T-helper 2 cell (primary cell): ENCODE data around the gene DUSP2.

Experiments
- DNase-seq, 5 experiments: peaks; one replicate each; pipeline versions ENCODE4 v3.0.0 to v3.0.0-alpha.2; 2012 to 2022
- total RNA-seq, 2 donors: gene quantifications; one replicate each; lab custom pipeline; 2026; lab: John Stamatoyannopoulos, UW

DUSP2 gene, protein sequence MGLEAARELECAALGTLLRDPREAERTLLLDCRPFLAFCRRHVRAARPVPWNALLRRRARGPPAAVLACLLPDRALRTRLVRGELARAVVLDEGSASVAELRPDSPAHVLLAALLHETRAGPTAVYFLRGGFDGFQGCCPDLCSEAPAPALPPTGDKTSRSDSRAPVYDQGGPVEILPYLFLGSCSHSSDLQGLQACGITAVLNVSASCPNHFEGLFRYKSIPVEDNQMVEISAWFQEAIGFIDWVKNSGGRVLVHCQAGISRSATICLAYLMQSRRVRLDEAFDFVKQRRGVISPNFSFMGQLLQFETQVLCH
- 709 to 1,264 reads per million in 2 donors for total RNA-seq

DNA sequence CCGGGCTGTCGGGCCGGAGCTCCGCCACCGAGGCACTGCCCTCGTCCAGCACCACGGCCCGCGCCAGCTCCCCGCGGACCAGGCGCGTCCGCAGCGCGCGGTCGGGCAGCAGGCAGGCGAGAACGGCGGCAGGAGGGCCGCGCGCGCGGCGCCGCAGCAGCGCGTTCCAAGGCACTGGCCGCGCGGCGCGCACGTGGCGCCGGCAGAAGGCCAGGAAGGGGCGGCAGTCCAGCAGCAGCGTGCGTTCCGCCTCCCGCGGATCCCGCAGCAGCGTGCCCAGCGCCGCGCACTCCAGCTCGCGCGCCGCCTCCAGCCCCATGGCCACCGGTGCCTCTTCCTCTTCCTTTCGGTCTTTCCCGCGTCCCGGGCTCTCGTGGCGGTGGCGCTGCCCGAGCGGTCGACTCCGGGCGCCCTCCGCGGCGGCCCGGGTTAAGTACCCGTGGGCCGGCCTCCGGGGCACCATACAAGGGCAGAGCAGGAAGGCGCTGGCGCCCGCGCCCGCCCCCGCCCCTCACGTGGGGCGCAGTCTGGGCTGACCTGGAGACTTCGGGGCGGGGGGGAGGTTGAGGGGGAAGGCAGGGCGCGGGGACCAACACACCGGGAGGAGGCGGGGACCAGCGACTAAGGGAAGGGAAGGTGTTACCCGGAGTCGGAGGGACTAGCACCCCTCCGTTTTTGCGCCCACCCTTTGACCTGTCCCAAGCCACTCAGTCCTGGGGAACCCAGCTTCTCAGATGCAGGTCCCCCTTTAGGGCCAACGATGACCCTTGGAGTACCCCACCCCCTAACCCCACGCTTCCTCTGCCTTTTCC is at the start of gene DUSP2:
DUSP2 (minus strand) TSS at position 405 of the 812 bp plus-strand sequence; CDS start at position 319, 86 bp downstream.
- DNase-seq = peak; percentile 72 to 94 (median 83)

DNA sequence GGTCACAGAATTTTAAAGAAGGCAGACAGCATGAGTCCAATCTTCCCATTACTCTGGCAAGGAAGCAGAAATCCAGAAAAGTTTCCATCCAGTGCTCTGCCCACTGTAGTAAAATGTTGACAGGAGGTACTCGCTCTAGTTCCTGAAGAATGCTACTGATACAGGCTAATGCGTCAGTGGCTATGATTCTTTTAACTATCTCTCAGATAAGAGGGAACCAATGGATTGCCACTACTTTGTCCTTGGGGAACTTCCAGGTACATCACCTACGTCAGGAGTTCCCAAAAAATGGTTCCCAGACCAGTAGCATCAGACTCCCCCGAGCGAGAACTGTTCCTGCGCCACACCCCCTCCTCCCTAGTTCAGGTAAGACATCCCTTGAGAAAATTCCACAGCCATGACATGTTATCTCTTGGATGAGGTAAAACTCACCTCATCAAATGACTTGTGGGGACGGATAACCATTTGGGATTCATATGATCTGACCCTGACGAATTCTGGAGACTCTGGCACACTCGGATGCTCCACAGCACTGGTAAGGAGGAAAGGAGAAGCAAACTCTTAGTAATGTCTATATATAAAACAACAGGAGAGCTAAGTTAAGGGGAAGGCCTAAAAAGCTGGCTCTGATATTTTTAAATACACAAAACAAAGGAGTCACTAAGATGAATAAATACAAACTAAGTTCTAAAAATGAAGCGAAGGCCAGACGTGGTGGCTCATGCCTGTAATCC is 46.9 kb upstream of the DUSP2 start:
- no peak for DNase-seq

DNA sequence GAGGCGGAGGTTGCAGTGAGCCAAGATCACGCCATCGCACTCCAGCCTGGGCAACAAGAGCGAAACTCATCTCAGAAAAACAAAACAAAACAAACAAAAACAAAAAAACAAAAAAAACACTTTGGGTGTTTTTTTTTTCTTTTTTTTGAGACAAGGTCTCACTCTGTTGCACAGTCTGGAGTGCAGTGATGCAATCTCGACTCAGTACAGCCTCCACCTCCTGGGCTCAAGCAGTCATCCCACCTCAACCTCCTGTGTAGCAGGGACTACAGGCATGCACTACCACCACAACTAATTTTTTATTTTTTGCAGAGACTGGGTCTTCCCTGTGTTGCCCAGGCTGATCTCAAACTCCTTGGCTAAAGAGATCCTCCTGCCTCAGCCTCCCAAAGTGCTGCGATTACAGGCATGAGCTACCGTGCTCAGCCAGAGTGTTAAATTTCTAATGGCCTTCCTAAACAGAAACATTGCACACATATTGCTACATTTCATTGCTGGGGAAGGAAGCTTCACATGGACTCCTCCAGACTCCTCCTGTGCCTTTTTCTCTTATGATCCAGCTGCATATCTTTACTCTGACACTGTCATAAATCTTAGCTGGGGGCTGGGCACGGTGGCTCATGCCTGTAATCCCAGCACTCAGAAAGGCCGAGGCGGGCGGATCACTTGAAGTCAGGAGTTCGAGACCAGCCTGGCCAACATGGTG is 43.7 kb upstream of the DUSP2 start:
- DNase-seq = no peak

DNA sequence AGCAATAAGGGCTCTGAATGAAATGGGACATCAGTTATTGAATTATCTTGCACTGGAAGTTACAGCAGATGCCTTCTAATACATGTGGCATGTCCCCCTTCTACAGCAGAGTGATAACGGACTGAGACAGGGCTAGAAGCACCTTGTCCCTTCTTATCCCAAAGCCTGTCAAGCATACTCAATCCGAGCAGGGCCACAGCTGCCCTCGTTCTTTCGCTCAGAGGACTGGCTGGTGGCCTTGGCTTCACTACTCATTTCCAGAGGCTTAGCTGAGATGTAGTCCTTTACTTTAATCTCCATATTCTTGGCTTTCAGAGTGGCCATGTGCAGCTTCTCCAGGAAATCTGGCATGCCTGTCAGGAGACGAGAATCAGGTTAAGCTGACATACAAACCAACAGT is 41.3 kb upstream of the DUSP2 start:
- no peak for DNase-seq

DNA sequence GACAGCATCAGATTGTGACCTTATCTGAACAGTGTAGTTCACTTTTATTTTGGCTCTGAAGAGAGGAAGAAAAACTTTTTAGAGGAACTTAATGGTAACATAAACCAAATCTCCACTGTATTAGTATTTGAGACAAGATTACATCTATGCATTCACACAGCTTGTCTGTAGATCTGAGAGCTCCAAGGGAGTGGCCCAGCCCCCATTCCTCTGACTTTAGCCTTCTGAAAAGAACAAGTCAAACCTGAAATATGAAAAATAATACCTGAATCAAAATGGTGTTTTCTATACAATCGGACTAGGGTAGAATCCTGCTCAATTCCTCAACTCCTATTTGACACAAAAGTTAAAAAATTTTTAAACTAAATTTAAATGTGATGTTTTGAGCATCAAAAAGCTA is 40.3 kb upstream of the DUSP2 start:
- DNase-seq = no peak

DNA sequence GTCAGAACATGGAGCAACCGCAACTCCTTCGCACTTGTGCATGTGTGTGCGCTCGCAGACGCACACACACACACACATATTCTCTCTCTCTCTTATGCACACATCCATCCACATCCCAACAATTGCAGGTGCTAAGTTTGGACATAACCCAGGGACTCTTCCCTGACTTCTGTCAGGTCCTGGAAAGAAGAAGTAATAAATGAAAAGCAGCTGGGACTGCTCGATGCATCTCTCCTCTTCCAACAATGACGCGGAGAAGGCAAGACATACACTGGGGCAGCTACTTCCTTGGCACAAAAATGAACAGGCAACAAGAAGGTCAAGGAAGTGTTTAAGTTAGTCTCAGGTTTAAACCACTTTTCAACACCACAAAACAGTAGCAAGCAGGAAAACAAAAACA is 39.7 kb upstream of the DUSP2 start:
- DNase-seq = no peak

DNA sequence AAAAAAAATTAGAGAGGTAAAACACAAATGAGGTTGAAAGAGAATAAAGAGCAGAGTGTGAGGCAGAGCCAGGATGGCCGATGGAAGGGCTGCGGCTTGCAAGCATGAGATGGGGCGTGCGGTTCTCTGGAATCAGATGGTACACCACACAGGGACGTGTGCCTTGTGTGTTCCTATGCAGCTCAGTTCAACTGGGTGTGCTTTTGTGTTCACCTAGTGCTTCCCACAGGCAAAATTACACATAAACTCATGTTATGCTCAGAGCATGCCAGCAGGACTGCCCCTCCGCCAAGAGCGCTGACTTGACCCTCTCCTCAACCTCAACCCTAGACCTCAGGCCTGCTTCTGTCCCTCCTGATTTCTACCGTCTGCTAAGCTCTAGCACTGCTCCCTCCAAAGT is 38.9 kb upstream of the DUSP2 start:
- DNase-seq = no peak

DNA sequence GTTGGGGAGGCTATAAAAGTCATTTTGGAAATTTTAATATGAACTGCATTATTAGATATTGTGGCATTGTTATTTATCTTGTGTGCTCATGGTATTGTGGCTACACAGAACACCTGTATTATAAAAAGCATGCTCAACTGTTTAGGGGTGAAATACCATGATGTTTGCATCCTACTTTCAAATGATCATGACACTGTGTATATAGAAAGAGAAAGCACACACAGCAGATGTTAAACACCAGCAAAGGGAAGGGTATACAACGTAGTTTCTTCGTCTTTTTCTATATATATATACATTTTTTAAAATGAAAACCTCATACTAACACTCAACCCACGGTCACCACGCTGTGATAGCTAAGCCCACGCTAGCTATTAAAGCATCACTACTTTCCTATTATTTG is 36.3 kb upstream of the DUSP2 start:
- no peak for DNase-seq

DNA sequence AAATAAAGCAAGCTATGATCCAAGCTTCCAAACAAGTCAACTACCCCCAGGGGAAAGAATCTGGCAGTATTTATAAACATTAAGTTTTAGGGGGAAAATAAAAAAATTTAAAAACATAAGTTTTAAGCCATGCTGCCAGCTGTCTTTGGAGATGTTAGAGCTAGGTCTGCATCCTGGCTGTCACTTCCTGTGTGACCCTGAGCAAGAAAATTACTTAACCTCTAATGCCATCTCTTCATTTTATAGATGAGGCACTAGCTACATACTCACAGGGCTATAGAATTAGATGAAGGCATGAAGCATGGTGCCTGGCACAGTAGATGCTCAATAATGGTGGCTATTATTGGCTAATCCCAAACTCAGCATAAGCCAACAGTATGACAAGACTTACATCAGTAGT is 35.3 kb upstream of the DUSP2 start:
- no peak for DNase-seq

DNA sequence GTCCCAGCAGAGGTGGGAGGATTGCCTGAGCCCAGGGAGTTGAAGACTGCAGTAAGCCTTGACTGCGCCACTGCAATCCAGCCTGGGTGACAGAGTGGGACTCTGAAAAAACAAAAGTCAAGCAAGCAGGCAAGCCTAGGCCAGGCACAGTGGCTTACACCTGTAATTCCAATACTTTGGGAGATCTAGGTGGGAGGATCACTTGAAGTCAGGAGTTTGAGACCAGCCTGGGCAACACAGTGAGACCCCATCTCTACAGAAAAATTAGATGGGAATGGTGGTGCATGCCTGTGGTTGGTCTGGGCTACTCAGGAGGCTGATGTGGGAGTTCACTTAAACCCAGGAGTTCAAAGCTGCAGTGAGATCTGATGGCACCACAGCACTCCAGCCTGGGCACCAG is 34.8 kb upstream of the DUSP2 start:
- no peak for DNase-seq

DNA sequence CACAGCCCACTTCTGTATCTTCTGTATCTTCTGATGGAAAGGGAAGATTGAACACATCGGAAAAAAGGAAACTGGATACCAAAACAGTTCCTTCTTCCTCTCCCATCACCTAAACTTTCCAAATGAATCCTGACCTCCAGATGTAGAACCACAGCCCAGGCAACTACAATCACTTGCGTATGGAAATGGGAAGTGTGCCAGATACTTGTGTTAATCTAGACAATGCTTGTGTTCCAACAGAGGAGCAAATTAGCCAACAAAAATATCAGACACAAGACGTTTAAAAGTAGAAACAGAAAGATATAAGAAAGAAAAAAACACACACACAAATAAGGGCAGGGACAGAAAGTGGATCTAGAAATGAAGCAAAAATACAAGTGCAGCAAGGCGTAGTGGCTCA is 31.4 kb upstream of the DUSP2 start:
- DNase-seq = no peak

DNA sequence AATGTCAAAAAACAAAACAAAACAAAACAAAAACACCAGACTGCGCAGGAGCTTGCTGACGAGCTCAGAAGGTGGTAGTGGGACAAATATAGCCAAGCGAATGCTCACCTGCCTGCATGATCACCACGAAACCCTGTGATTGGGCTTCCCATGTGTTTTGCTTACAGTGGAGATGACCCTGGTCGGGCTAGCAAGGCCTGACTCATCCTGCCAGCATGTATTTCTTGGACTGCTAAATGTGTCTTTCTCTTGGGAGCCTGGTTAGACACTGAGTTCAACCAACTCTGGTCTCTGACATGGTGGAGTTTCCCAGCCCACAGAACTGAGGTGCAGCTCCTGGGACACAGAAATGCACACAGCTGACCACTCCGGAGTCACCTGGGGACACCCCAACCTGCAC is 30.7 kb upstream of the DUSP2 start:
- no peak for DNase-seq

DNA sequence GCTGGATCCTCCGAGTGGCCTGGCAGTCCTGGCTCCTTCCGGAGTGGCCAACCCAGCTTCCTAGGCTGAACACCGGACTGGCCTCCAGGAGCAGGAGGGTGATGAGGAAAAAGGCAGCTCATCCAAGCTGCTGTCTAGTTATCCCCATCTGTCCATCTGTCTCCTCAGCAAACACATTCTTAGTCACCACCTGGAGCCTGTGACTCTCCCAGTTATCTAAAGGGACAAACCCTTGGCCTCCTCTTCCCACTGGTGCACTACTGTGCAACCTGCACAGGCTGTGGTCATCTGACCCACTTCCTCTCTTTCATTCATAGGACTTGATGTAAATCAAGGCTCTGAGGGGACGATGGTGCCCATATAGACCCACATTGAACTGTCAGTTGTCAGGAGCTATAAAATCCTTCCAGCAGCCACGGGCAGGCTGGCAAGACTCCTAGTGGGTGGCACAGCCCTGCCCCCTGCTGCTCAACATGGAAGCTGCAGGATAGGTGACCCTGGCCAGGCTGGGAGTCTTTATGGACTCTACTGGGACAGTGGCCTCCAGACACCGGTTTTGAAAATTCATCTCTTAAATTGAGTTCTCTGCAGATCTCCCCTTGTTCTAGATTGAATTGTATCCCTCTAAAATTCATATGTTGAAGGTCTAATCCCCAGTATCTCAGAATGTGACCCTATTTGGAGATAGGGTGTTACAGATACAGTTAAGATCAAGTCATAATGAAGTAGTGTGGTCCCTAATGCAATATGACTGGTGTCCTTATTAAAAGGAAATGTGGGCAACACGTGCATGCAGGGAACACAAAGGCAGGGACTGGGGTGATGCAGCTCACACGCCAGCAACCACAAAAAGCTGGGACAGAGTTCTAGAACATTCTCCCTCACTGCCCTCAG is 29.3 kb upstream of the DUSP2 start:
- DNase-seq = peak; percentile 64 to 82 (median 73)

DNA sequence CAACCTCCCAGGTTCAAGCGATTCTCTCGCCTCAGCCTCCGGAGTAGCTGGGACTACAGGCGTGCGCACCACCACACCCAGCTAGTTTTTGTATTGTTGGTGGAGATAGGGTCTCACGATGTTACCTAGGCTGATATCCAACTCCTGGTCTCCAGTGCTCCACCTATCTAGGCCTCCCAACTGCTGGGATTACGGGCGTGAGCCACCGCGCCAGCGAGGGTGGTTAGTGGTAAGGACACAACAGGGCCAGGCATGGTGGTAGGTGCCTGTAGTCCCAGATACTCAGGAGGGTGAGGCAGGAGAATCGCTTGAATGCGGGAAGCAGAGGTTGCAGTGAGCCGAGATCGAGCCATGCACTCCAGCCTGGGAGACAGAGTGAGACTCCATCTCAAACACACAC is 26.6 kb upstream of the DUSP2 start:
- DNase-seq = no peak

DNA sequence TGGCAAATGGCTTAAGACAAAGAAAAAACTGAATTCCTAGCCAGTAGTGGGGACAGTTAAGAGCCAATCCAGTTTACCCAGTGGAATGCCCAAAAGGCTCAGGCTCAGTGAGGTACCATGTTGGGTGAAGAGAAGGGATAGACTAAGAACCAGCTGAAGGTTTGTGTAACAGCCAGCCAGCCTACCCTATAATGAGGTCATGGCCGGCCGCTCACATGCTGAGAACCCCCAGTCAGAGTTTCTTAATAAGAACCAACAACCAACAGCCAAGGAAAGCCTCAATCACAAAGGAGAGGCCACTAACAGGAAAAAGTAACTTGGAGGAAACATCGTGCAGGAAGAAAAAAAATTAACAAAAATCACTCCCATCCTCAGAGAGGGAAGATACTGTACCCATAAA is 25.4 kb upstream of the DUSP2 start:
- DNase-seq = no peak

DNA sequence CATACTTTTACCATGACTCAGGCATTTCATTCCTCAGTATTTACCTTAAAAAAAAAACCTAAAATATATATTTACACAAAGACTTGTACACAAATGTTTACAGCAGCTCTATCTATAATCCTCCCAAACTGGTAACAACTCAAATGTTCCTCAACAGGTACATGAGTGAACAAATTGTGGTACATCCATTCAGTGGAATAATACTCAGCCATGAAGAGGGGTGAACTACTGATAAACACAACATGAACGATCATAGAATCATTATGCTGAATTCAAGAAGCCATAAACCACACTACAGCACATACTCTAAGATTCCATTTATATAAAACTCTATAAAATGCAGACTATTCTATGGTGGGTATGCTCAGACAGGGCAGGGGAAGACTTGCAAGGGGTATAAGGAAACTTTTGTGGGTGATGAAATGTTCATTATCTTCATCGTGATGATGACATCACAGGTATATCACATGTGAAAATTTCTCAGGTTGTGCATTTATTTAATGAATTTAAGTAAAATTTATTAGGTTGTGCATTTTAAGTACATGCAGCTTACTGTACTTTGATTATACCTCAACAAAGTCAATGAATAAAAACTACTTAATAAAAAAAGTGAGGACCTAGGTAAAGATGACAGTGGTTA is 24.7 kb upstream of the DUSP2 start:
- DNase-seq = no peak

DNA sequence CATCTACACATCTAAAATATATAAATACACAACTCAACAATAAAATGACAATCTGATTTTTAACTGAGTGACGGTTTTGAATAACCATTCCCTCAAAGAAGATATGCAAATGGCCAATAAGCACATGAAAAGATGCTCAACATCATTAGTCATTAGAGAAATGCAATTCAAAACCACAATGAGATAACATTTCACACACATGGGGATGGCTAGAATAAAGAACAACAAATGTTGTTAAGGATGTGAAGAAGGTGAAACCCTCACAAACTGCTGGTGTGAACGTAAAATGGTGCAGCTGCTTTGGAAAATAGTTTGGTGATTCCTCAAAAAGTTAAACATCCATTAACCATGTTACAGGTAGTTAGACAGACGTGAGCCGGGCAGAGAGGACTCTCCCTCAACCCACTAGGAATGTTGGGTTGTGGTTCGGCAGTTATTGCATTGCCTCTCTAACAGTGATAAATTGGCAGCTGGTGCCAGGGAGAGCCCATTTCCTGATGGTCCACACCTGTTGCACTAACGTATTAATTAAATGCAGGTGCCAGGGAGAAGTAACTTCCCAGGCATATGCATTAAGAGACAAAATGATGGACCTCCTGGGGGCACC is 22.3 kb upstream of the DUSP2 start:
- DNase-seq = peak in 1 of 5 experiments; percentile 52

DNA sequence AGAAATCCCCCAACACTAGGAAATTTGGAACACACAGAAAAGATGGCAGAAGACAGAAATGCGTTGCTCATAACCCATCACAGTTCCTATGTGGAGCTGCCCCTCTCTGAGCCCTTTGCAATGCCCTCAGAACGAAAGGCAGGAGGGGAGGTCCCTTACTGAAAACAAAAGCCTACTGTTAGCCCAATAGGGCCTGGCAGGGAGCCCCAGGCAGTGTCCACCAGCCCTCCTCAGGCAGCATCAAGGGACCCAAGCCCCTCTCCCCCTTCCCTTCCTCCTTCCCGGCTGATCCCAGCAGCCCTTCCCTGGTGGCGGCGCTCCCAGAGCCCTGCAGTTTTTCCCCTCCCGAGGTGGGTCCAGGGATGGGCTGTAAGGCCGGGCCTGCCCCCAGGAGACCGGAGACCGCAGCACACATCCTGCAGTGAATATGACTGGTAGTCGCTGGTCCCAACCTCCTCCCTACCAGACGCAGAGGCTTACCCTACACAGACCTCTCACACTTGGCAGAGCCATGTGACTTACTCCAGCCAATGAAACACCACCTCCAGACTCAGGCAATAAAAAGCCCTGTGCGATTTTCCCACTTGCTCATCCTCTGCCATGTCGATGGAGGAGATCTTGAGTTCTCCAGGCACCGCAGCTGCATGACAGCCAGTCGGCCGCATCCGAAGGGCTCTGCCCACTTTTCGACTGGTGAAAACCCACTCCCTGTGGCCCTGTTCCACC is 19.4 kb upstream of the DUSP2 start:
- peak in 4 of 5 experiments; percentile 26 to 94 (median 52) for DNase-seq

DNA sequence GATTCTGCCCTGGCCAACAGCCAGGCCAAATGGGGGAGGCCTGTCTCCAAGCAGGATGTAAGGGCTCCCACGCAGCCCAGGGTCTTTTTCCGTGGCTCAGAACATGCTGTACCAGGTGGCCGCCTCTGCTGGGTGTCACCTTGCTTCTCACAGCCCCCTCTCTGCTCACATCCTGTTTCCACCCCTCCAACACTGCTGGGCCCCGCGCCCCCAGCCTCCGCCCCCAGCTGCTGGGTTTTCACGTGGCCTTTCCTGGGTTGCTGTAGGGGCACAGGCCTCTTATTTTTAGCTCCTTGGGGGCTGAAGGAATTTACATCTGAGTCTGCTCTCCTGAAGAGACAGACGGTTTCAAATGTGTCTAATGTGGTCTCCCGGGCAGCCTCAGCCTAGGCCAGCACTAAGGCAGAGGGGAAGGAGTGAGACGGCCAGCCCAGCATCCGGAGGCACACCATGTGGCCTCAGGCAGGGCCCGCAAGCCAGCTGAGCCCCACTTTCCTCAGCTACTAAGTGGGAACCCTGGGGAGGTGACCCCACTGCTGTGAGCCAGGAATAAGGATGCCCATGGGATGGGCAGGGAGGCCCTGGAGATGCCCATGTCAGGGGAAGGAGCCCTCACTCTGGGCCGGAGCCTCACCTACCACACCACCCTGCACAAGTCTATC is 18.7 kb upstream of the DUSP2 start:
- peak in 4 of 5 experiments; percentile 32 to 86 (median 68) for DNase-seq

DNA sequence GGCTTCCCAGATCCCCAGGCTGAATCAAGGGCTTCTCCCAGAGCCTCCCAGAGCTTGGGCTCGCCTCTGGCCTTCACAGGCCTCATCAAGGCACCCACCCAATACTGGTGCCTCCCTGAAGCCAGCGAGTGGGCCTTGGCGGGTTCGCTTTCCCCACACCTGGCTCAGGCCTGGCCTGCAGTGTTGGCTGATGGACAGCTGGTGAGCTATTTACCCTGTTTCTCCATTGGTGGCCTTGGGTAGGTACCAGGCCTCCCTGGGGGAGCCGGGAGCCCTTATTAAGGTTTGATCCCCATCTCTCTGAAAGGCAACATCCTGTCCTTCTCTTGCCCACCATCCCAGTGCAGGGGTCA is 18.2 kb upstream of the DUSP2 start:
- no peak for DNase-seq
